WTC11 (cell line): ENCODE measurements around the gene NAV2. TPM values are rescaled to one million over a fixed set of nuclear protein-coding genes. Genes with fewer than 3 reads are reported as not detected.

Experiments used
- ATAC-seq: fragments of 200-7000 bp; cut with Tn5 transposase; 2 replicates; pipeline ENCODE4 v1.10.0; 2021; ENCODE audit warnings: mild to moderate bottlenecking, moderate library complexity
- CTCF ChIA-PET: fragments of 300-600 bp; sonication (Branson Sonifier 250); formaldehyde crosslinking; loops from one replicate; lab custom pipeline; 2021; ENCODE audit warnings: antibody characterized with exemption; lab: Charles Lee
- POLR2A ChIA-PET: fragments of 350-600 bp; sonication (Branson Sonifier 250); formaldehyde crosslinking; loops from one replicate; lab custom pipeline; 2021; ENCODE audit warnings: antibody characterized with exemption; lab: Charles Lee
- DNase-seq: peaks from one replicate; pipeline ENCODE4 v3.0.0; 2021; ENCODE audit warnings: low spot score
- H3K27ac Mint-ChIP-seq: 2 replicates; pipeline ENCODE4 v1.8.0; 2021; ENCODE audit warnings: mixed read lengths
- H3K27me3 Mint-ChIP-seq: 2 replicates; pipeline ENCODE4 v1.8.0; 2021; ENCODE audit warnings: low read depth, mild to moderate bottlenecking, moderate library complexity, mixed read lengths
- H3K36me3 Mint-ChIP-seq: 2 replicates; pipeline ENCODE4 v1.8.0; 2021; ENCODE audit warnings: mixed read lengths
- H3K4me1 Mint-ChIP-seq: 2 replicates; pipeline ENCODE4 v1.8.0; 2022; ENCODE audit warnings: mixed read lengths
- H3K4me3 Mint-ChIP-seq: 2 replicates; pipeline ENCODE4 v1.8.0; 2021; ENCODE audit warnings: mild to moderate bottlenecking, moderate library complexity, mixed read lengths
- H3K9me3 Mint-ChIP-seq: 2 replicates; pipeline ENCODE4 v1.8.0; 2021; ENCODE audit warnings: mixed read lengths
- EMX1 ChIP-seq: fragments of 250-450 bp; sonication (Bioruptor Pico); IDR thresholded peaks from 2 replicates; pipeline ENCODE4 v1.8.0; 2021; ENCODE audit warnings: mild to moderate bottlenecking
- PRRX2 ChIP-seq: fragments of 250-450 bp; sonication (Bioruptor Pico); IDR thresholded peaks from 2 replicates; pipeline ENCODE4 v1.8.0; 2021; ENCODE audit warnings: mild to moderate bottlenecking
- SMAD3 ChIP-seq: sonication (generic); formaldehyde crosslinking; IDR thresholded peaks from 2 replicates; pipeline ENCODE4 v1.8.0; 2022; ENCODE audit warnings: missing genetic modification reagents, mild to moderate bottlenecking, borderline replicate concordance
- SP1 ChIP-seq: sonication (generic); formaldehyde crosslinking; conservative IDR thresholded peaks from 2 replicates; pipeline ENCODE4 v1.8.1; 2022; ENCODE audit warnings: missing genetic modification reagents
- TEAD1 ChIP-seq: sonication (generic); formaldehyde crosslinking; IDR thresholded peaks from 2 replicates; pipeline ENCODE4 v1.8.0; 2022; ENCODE audit warnings: mild to moderate bottlenecking, missing genetic modification reagents
- TP53 ChIP-seq: sonication (generic); formaldehyde crosslinking; IDR thresholded peaks from 2 replicates; pipeline ENCODE4 v1.8.1; 2023; ENCODE audit warnings: mild to moderate bottlenecking, missing genetic modification reagents
- ZNF121 ChIP-seq: sonication (generic); formaldehyde crosslinking; IDR thresholded peaks from 2 replicates; pipeline ENCODE4 v1.8.0; 2023; ENCODE audit warnings: missing genetic modification reagents
- ZNF416 ChIP-seq: fragments of 250-450 bp; sonication (Bioruptor Pico); IDR thresholded peaks from 2 replicates; pipeline ENCODE4 v1.9.0; 2021; ENCODE audit warnings: mild to moderate bottlenecking, inconsistent platforms
- total RNA-seq: library from RNA; stranded (reverse); gene quantifications from 3 replicates; pipeline ENCODE4 v1.2.3, GENCODE V29; 2021
- TF ChIP-seq, protein P1 (sequence below): sonication (generic); formaldehyde crosslinking; IDR thresholded peaks from 2 replicates; pipeline ENCODE4 v1.8.0; 2022; ENCODE audit warnings: missing genetic modification reagents
- TF ChIP-seq, protein P2 (sequence below): sonication (generic); formaldehyde crosslinking; IDR thresholded peaks from 2 replicates; pipeline ENCODE4 v1.8.1; 2023; ENCODE audit warnings: mild to moderate bottlenecking, missing genetic modification reagents
- TF ChIP-seq, protein P3 (sequence below): sonication (generic); formaldehyde crosslinking; IDR thresholded peaks from 2 replicates; pipeline ENCODE4 v1.8.1; 2023; ENCODE audit warnings: mild to moderate bottlenecking, missing genetic modification reagents
- TF ChIP-seq, protein P4 (sequence below): fragments of 250-450 bp; sonication (Bioruptor Pico); IDR thresholded peaks from 2 replicates; pipeline ENCODE4 v1.9.0; 2021; ENCODE audit warnings: mild to moderate bottlenecking
- TF ChIP-seq, protein P5 (sequence below): sonication (generic); formaldehyde crosslinking; IDR thresholded peaks from 2 replicates; pipeline ENCODE4 v1.8.1; 2023; ENCODE audit warnings: mild to moderate bottlenecking, missing genetic modification reagents, borderline replicate concordance
- TF ChIP-seq, protein P6 (sequence below): sonication (generic); formaldehyde crosslinking; IDR thresholded peaks from 2 replicates; pipeline ENCODE4 v1.8.0; 2022; ENCODE audit warnings: mild to moderate bottlenecking, missing genetic modification reagents
- TF ChIP-seq, protein P7 (sequence below): sonication (generic); formaldehyde crosslinking; IDR thresholded peaks from 2 replicates; pipeline ENCODE4 v1.8.1; 2023; ENCODE audit warnings: mild to moderate bottlenecking, moderate library complexity, missing genetic modification reagents

NAV2 gene
- total RNA-seq, 1 experiment from 2014 or later = 42.8 TPM

DNA sequence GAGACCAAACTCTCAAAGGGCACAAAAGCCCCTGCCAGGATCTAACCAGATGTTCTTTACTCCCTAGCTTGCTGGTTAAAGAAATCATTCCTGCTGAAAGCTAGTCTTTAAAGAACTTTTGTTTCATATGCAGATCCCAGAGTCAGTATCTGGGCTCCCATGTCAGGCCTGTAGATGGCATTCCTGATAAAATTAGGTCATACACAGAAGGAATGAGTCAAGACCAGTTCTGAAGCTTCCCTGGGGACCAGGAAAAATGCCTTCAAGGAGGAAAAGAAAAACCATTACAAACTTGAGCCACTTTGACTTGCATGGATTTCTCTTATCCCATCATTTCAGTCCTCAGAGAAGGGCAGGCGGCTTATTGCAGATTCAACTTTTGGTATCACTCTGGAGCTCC is 441.7 kb downstream of the NAV2 start (continued):
- TF ChIP-seq, protein P1, sequence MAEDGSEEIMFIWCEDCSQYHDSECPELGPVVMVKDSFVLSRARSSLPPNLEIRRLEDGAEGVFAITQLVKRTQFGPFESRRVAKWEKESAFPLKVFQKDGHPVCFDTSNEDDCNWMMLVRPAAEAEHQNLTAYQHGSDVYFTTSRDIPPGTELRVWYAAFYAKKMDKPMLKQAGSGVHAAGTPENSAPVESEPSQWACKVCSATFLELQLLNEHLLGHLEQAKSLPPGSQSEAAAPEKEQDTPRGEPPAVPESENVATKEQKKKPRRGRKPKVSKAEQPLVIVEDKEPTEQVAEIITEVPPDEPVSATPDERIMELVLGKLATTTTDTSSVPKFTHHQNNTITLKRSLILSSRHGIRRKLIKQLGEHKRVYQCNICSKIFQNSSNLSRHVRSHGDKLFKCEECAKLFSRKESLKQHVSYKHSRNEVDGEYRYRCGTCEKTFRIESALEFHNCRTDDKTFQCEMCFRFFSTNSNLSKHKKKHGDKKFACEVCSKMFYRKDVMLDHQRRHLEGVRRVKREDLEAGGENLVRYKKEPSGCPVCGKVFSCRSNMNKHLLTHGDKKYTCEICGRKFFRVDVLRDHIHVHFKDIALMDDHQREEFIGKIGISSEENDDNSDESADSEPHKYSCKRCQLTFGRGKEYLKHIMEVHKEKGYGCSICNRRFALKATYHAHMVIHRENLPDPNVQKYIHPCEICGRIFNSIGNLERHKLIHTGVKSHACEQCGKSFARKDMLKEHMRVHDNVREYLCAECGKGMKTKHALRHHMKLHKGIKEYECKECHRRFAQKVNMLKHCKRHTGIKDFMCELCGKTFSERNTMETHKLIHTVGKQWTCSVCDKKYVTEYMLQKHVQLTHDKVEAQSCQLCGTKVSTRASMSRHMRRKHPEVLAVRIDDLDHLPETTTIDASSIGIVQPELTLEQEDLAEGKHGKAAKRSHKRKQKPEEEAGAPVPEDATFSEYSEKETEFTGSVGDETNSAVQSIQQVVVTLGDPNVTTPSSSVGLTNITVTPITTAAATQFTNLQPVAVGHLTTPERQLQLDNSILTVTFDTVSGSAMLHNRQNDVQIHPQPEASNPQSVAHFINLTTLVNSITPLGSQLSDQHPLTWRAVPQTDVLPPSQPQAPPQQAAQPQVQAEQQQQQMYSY (CRISPR knock-in tag) = no peak
- TF ChIP-seq EMX1 (CRISPR knock-in tag) (no peak), TP53 (CRISPR knock-in tag) (no peak), PRRX2 (no peak), SP1 (CRISPR knock-in tag) (no peak), TEAD1 (CRISPR knock-in tag) (no peak), ZNF416 (CRISPR knock-in tag) (no peak)
- TF ChIP-seq, protein P2, sequence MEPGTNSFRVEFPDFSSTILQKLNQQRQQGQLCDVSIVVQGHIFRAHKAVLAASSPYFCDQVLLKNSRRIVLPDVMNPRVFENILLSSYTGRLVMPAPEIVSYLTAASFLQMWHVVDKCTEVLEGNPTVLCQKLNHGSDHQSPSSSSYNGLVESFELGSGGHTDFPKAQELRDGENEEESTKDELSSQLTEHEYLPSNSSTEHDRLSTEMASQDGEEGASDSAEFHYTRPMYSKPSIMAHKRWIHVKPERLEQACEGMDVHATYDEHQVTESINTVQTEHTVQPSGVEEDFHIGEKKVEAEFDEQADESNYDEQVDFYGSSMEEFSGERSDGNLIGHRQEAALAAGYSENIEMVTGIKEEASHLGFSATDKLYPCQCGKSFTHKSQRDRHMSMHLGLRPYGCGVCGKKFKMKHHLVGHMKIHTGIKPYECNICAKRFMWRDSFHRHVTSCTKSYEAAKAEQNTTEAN (CRISPR knock-in tag) = no peak
- TF ChIP-seq, protein P3, sequence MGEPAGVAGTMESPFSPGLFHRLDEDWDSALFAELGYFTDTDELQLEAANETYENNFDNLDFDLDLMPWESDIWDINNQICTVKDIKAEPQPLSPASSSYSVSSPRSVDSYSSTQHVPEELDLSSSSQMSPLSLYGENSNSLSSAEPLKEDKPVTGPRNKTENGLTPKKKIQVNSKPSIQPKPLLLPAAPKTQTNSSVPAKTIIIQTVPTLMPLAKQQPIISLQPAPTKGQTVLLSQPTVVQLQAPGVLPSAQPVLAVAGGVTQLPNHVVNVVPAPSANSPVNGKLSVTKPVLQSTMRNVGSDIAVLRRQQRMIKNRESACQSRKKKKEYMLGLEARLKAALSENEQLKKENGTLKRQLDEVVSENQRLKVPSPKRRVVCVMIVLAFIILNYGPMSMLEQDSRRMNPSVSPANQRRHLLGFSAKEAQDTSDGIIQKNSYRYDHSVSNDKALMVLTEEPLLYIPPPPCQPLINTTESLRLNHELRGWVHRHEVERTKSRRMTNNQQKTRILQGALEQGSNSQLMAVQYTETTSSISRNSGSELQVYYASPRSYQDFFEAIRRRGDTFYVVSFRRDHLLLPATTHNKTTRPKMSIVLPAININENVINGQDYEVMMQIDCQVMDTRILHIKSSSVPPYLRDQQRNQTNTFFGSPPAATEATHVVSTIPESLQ = no peak
- TF ChIP-seq, protein P4, sequence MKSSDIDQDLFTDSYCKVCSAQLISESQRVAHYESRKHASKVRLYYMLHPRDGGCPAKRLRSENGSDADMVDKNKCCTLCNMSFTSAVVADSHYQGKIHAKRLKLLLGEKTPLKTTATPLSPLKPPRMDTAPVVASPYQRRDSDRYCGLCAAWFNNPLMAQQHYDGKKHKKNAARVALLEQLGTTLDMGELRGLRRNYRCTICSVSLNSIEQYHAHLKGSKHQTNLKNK (CRISPR knock-in tag) = no peak
- TF ChIP-seq, protein P5, sequence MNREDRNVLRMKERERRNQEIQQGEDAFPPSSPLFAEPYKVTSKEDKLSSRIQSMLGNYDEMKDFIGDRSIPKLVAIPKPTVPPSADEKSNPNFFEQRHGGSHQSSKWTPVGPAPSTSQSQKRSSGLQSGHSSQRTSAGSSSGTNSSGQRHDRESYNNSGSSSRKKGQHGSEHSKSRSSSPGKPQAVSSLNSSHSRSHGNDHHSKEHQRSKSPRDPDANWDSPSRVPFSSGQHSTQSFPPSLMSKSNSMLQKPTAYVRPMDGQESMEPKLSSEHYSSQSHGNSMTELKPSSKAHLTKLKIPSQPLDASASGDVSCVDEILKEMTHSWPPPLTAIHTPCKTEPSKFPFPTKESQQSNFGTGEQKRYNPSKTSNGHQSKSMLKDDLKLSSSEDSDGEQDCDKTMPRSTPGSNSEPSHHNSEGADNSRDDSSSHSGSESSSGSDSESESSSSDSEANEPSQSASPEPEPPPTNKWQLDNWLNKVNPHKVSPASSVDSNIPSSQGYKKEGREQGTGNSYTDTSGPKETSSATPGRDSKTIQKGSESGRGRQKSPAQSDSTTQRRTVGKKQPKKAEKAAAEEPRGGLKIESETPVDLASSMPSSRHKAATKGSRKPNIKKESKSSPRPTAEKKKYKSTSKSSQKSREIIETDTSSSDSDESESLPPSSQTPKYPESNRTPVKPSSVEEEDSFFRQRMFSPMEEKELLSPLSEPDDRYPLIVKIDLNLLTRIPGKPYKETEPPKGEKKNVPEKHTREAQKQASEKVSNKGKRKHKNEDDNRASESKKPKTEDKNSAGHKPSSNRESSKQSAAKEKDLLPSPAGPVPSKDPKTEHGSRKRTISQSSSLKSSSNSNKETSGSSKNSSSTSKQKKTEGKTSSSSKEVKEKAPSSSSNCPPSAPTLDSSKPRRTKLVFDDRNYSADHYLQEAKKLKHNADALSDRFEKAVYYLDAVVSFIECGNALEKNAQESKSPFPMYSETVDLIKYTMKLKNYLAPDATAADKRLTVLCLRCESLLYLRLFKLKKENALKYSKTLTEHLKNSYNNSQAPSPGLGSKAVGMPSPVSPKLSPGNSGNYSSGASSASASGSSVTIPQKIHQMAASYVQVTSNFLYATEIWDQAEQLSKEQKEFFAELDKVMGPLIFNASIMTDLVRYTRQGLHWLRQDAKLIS (CRISPR knock-in tag) = no peak

DNA sequence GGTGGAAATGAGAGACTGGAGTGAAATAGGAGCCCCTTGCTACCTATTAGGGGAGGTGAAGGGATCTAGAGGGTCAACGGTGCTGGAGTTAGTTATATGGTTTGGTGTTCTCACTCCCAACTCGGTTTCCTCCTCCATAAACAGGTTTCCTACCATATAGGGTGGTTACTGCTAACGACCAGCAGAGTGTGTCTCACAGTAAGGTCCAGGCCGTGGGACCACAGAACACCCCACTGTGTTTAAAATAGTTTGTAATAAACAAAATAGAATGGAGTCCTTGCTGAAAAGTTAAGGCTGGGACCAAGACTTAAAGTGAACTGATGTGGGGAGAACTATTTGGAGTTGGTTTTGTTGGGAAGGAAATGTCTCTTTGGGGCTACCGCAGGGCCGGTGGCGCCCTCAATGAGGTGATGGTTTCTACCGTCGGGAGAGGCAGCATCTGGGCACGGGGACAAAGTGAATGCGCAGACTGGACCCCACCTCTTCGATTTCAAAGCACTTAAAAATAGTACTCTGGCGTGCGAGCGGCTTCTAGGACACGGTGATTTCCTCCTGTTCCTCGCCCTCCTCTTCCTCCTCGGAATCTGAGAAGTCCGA is 443.1 kb downstream of the NAV2 start:
- Mint-ChIP-seq H3K27ac (no peak overlapping the region), H3K9me3 (no peaks in the 10 kb centered on the region), H3K27me3 (peaks cover 76% of the 10 kb centered on the region), H3K36me3 (no peaks in the 10 kb centered on the region), H3K4me1 (peaks cover 53% of the 10 kb centered on the region), H3K4me3 (peak overlapping the region; percentile 89)
- ATAC-seq (peak; percentile 8), DNase-seq (no peak)
- ChIA-PET CTCF (interaction anchor here (0.9 to 2.2 kb wide), 9 partner anchors 8 to 454 kb away, joined by 3 to 21 read pairs (median 6); no protein-coding TSS in a partner anchor), POLR2A (interaction anchor here (0.8 kb wide), 1 partner anchor 93 kb away, joined by 3 read pairs; no protein-coding TSS in a partner anchor)
- TF ChIP-seq ZNF121 (CRISPR knock-in tag) (peak; percentile 63), SMAD3 (CRISPR knock-in tag) (no peak)
- TF ChIP-seq, protein P6, sequence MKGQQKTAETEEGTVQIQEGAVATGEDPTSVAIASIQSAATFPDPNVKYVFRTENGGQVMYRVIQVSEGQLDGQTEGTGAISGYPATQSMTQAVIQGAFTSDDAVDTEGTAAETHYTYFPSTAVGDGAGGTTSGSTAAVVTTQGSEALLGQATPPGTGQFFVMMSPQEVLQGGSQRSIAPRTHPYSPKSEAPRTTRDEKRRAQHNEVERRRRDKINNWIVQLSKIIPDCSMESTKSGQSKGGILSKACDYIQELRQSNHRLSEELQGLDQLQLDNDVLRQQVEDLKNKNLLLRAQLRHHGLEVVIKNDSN (CRISPR knock-in tag) = no peak
- TF ChIP-seq, protein P7, sequence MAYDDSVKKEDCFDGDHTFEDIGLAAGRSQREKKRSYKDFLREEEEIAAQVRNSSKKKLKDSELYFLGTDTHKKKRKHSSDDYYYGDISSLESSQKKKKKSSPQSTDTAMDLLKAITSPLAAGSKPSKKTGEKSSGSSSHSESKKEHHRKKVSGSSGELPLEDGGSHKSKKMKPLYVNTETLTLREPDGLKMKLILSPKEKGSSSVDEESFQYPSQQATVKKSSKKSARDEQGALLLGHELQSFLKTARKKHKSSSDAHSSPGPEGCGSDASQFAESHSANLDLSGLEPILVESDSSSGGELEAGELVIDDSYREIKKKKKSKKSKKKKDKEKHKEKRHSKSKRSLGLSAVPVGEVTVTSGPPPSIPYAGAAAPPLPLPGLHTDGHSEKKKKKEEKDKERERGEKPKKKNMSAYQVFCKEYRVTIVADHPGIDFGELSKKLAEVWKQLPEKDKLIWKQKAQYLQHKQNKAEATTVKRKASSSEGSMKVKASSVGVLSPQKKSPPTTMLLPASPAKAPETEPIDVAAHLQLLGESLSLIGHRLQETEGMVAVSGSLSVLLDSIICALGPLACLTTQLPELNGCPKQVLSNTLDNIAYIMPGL (CRISPR knock-in tag) = no peak
